ENCODE data around the gene WDR88.

DNA sequence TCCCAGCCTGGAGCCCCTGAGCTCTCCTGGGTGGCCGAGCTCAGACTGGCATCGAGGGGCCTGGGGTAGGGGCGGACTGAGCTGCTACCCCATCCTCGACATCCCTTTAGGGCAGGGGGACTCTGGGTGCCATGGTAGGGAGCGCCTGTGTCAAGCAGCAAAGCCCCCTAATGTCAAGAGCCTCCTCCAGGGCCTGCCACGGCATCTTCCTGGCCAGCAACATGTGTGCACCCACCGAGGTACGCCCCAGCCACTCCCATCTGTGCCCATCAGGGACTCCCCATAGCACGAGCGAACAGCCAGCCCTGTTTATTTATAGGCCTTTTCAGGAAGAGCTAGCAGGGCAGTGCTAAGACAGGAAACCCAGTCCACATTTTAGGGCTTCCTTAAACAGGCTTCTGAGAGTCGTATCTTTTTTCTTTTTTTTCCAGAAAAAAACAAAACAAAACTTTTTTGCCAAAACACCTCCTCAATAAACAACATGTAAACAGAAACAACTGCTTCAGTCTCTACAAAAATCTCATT lies 76.5 kb downstream of the WDR88 start:
- no peak for TF ChIP-seq GATA2 (IDR thresholded peaks at IDR 0.05; ENCODE audit: low read depth, low read length)
- no peak for TF ChIP-seq GATA3 (IDR thresholded peaks at IDR 0.05; ENCODE audit: low read depth, low read length)
